Naive thymus-derived CD8-positive, alpha-beta T cell (primary cell): Measurements from ENCODE around the gene CAPZA1. TPM values are rescaled to one million over a fixed set of nuclear protein-coding genes. Genes with fewer than 3 reads are reported as not detected.

Experiments used
- ATAC-seq, 2 donors: fragments of 150-1000 bp; cut with Tn5 transposase in 1 of 2; sonication (Bioruptor Pico), chemical (Tn5 transposase) in 1 of 2; 1 replicate in 1 of 2; 2 replicates in 1 of 2; pipeline ENCODE4 v1.10.0; 2021; ENCODE audit warnings: mild to moderate bottlenecking in 2 of 2, moderate library complexity in 2 of 2
- POLR2A ChIA-PET: fragments of 350-600 bp; sonication (Branson Sonifier 250); formaldehyde crosslinking; loops from one replicate; lab custom pipeline; 2021; ENCODE audit warnings: antibody characterized with exemption; lab: Charles Lee
- DNase-seq, 10 donors: peaks; one replicate each; pipeline versions ENCODE4 v3.0.0 to v3.0.0-alpha.2; 2020 to 2022
- H3K27ac Mint-ChIP-seq, 10 donors: one replicate each; pipeline ENCODE4 v1.8.0; 2020 to 2022; ENCODE audit warnings: mild to moderate bottlenecking in 10 of 10, mixed read lengths in 10 of 10, moderate library complexity in 4 of 10, inconsistent platforms in 1 of 10
- H3K27me3 Mint-ChIP-seq, 5 donors: one replicate each; pipeline ENCODE4 v1.8.0; 2021 to 2022; ENCODE audit warnings: mixed read lengths in 5 of 5
- H3K36me3 Mint-ChIP-seq, 3 donors: one replicate each; pipeline ENCODE4 v1.8.0; 2020 to 2022; ENCODE audit warnings: mixed read lengths in 3 of 3, mild to moderate bottlenecking in 2 of 3, inconsistent platforms in 1 of 3
- H3K4me1 Mint-ChIP-seq, 4 donors: one replicate each; pipeline ENCODE4 v1.8.0; 2021 to 2022; ENCODE audit warnings: mixed read lengths in 4 of 4
- H3K4me3 Mint-ChIP-seq, 10 donors: one replicate each; pipeline ENCODE4 v1.8.0; 2020 to 2022; ENCODE audit warnings: mild to moderate bottlenecking in 10 of 10, mixed read lengths in 10 of 10, moderate library complexity in 6 of 10, inconsistent platforms in 1 of 10
- H3K9me3 Mint-ChIP-seq, 9 donors: one replicate each; pipeline ENCODE4 v1.8.0; 2020 to 2022; ENCODE audit warnings: mixed read lengths in 9 of 9, mild to moderate bottlenecking in 3 of 9, inconsistent platforms in 1 of 9, moderate library complexity in 1 of 9
- polyA plus RNA-seq, 3 donors: library from polyadenylated mRNA; unstranded; fragments of 300-500 nt; fragmentation: Illumina TruSeq; gene quantifications; one replicate each; pipeline ENCODE4 v1.2.3, GENCODE V29; 2021
- total RNA-seq, 8 experiments: library from RNA in 2 of 8; stranded (reverse) in 2 of 8; gene quantifications; one replicate each; pipeline ENCODE4 v1.2.3 and lab custom pipeline; 2021 to 2026

The CAPZA1 gene
- total and polyA plus RNA-seq, 5 experiments from 2014 or later: 100 to 169 (median 126) TPM

- H3K27ac Mint-ChIP-seq: peak within 1 kb of the TSS in 6 of 10 donors; percentile 66 to 82 (median 80)
- no peaks in the 10 kb centered on the region for H3K9me3 Mint-ChIP-seq
- peak in 3 of 10 donors; percentile 31 to 61 (median 35) for DNase-seq
- peaks cover 0 to 2% (median 0%) of the 10 kb centered on the region in 5 donors for H3K27me3 Mint-ChIP-seq
- peak; percentile 13 to 60 for ATAC-seq
- POLR2A ChIA-PET: no interaction called here
- H3K4me3 Mint-ChIP-seq: peak within 1 kb of the TSS; percentile 69 to 88 (median 86)
- H3K4me1 Mint-ChIP-seq: peaks cover 23 to 52% (median 46%) of the 10 kb centered on the region in 4 donors
- H3K36me3 Mint-ChIP-seq: no peaks in the 10 kb centered on the region
Observed at GRCh38 chr1:112706505-112707220, 87.0 kb downstream of the CAPZA1 start, which contains the start of gene RHOC. Gene RHOC (minus strand): TSS chr1:112707127. CDS start chr1:112703799, 3,328 bp downstream.

GRCh38 chr1:112707221-112708001 is 87.8 kb downstream of the CAPZA1 start:
- H3K27ac Mint-ChIP-seq: peak overlapping the region in 5 of 10 donors; percentile 12 to 82 (median 69)
- H3K9me3 Mint-ChIP-seq: no peaks in the 10 kb centered on the region
- peaks cover 16 to 45% (median 38%) of the 10 kb centered on the region in 4 donors for H3K4me1 Mint-ChIP-seq
- POLR2A ChIA-PET: no interaction called here
- peaks cover 0 to 6% (median 4%) of the 10 kb centered on the region in 5 donors for H3K27me3 Mint-ChIP-seq
- ATAC-seq (peak; percentile 58 to 74), DNase-seq (peak; percentile 22 to 72 (median 52))
- no peaks in the 10 kb centered on the region for H3K36me3 Mint-ChIP-seq
- peak overlapping the region; percentile 68 to 88 (median 84) for H3K4me3 Mint-ChIP-seq

DNA sequence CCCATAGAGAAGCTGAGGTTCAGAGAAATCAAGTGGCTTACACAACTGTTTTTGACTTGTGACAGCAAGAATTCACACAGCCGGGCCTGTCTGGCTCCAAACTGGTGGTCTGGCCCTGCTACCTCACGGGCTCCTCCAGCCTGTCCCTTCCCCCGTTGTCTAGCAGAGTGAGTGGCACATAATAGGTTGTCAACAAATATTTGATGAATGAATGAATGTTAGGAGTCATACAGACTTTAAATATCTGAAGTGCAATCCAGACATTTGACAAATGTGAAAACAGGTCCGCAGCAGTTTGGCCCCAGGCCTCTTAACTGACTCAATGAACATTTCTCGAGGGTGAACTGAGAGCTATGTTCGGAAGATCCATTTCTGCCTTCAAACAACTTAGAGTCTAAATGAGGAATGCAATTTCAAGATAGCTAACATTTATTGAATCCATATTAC is 88.4 kb downstream of the CAPZA1 start:
- no peak for DNase-seq
- H3K27ac Mint-ChIP-seq: peak overlapping the region in 2 of 10 donors; percentile 58 to 69
- no peak for ATAC-seq
- POLR2A ChIA-PET: no interaction called here
- H3K36me3 Mint-ChIP-seq: no peaks in the 10 kb centered on the region
- H3K4me1 Mint-ChIP-seq: peaks cover 17 to 39% (median 33%) of the 10 kb centered on the region in 4 donors
- no peaks in the 10 kb centered on the region for H3K9me3 Mint-ChIP-seq
- peaks cover 0 to 10% (median 4%) of the 10 kb centered on the region in 5 donors for H3K27me3 Mint-ChIP-seq
- H3K4me3 Mint-ChIP-seq: peak overlapping the region; percentile 57 to 88 (median 84)

DNA sequence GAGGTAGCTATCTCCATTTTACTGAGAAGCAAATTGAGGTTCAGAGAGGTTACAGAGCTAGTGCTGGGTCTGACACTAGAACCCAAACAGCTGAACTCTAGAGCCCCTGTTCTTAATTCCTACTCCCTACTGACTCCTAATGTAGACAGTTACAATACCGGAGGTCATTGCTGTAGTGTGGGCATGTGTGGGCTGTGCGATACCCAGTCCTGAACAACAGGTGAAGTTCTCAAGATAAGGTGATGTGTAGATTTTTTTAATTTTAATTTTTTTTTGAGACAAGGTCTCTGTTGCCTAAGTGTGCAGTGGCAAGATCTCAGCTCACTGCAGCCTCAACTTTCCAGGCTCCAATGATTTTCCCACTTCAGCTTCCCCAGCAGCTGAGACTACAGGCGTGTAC is 88.9 kb downstream of the CAPZA1 start:
- ATAC-seq: no peak
- Mint-ChIP-seq H3K36me3 (no peaks in the 10 kb centered on the region), H3K27ac (no peak overlapping the region), H3K4me1 (peaks cover 17 to 38% (median 32%) of the 10 kb centered on the region in 4 donors), H3K4me3 (peak overlapping the region in 4 of 10 donors; percentile 57 to 88 (median 86)), H3K27me3 (peaks cover 0 to 11% (median 4%) of the 10 kb centered on the region in 5 donors), H3K9me3 (no peaks in the 10 kb centered on the region)
- DNase-seq: no peak
- POLR2A ChIA-PET: no interaction called here

DNA sequence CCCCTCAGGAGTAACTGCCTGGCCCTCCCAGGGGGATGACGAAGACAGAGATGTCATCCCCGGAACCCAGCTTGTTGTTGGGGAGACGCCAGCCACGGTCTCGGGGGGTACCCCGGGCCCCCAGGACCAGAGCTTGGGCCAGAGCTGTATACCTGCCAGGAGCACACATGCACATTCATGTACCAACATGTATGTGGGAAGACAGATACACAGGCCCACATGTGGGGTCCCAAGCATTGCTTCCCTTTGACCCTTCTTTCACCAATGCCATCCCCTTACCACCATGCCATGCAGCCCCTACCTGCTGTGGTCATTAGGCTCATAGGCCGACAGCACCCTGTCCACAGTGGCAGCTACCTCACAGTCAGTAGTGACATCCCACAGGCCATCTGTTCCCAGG is 90.5 kb downstream of the CAPZA1 start:
- POLR2A ChIA-PET: interaction anchor here (0.6 kb wide), 1 partner anchor 248 kb away, joined by 4 read pairs; no protein-coding TSS in a partner anchor
- Mint-ChIP-seq H3K4me1 (peaks cover 16 to 33% (median 27%) of the 10 kb centered on the region in 4 donors), H3K4me3 (no peak overlapping the region), H3K27ac (no peak overlapping the region), H3K9me3 (no peaks in the 10 kb centered on the region), H3K27me3 (peaks cover 0 to 20% (median 5%) of the 10 kb centered on the region in 5 donors), H3K36me3 (no peaks in the 10 kb centered on the region)
- ATAC-seq (no peak), DNase-seq (no peak)

- Mint-ChIP-seq H3K27ac (no peak overlapping the region), H3K27me3 (peaks cover 0 to 20% (median 5%) of the 10 kb centered on the region in 5 donors), H3K4me3 (no peak overlapping the region), H3K36me3 (no peaks in the 10 kb centered on the region), H3K9me3 (no peaks in the 10 kb centered on the region), H3K4me1 (peaks cover 14 to 31% (median 25%) of the 10 kb centered on the region in 4 donors)
- ATAC-seq: no peak
- POLR2A ChIA-PET: interaction anchor here (0.6 kb wide), 2 partner anchors 170 to 248 kb away, joined by 4 read pairs; no protein-coding TSS in a partner anchor
- peak in 1 of 10 donors; percentile 54 for DNase-seq
Observed at GRCh38 chr1:112710586-112710985, 91.0 kb downstream of the CAPZA1 start.

- Mint-ChIP-seq H3K27ac (no peak overlapping the region), H3K36me3 (no peaks in the 10 kb centered on the region), H3K4me3 (no peak overlapping the region), H3K4me1 (peaks cover 14 to 30% (median 25%) of the 10 kb centered on the region in 4 donors), H3K9me3 (no peaks in the 10 kb centered on the region), H3K27me3 (peaks cover 0 to 20% (median 5%) of the 10 kb centered on the region in 5 donors)
- ATAC-seq: no peak
- DNase-seq: peak in 1 of 10 donors; percentile 18
- POLR2A ChIA-PET: interaction anchor here (0.6 kb wide), 1 partner anchor 170 kb away, joined by 4 read pairs; no protein-coding TSS in a partner anchor
Observed at GRCh38 chr1:112711041-112711440, 91.4 kb downstream of the CAPZA1 start.

GRCh38 chr1:112711670-112712069 is 92.0 kb downstream of the CAPZA1 start:
- H3K36me3 Mint-ChIP-seq: no peaks in the 10 kb centered on the region
- H3K4me1 Mint-ChIP-seq: peaks cover 15 to 34% (median 27%) of the 10 kb centered on the region in 4 donors
- ATAC-seq: no peak
- POLR2A ChIA-PET: no interaction called here
- no peak overlapping the region for H3K4me3 Mint-ChIP-seq
- no peaks in the 10 kb centered on the region for H3K9me3 Mint-ChIP-seq
- peaks cover 0 to 20% (median 5%) of the 10 kb centered on the region in 5 donors for H3K27me3 Mint-ChIP-seq
- peak in 1 of 10 donors; percentile 38 for DNase-seq
- no peak overlapping the region for H3K27ac Mint-ChIP-seq

DNA sequence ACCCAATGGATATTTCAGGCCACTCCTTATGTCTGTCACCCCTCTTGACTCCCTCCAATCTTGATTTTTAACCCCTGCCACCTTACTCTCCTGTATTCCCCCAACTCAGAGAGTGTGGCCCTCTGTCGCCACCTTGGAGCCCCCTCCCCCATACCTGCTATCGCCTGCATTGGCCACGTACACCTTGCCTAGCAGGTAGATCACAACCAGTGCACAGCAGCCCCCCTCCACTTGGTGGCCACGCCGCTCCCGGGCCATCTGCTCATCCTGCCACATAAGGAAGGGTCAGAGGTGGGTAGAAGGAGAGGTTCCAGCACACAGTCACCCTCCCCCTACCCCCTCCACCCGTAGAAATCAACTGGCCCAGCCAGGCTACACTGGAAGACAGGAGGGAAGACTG is 92.6 kb downstream of the CAPZA1 start:
- H3K27ac Mint-ChIP-seq: no peak overlapping the region
- no peaks in the 10 kb centered on the region for H3K36me3 Mint-ChIP-seq
- ATAC-seq: no peak
- H3K27me3 Mint-ChIP-seq: peaks cover 0 to 20% (median 5%) of the 10 kb centered on the region in 5 donors
- POLR2A ChIA-PET: no interaction called here
- H3K9me3 Mint-ChIP-seq: no peaks in the 10 kb centered on the region
- peak in 1 of 10 donors; percentile 31 for DNase-seq
- H3K4me1 Mint-ChIP-seq: peaks cover 15 to 34% (median 27%) of the 10 kb centered on the region in 4 donors
- no peak overlapping the region for H3K4me3 Mint-ChIP-seq

DNA sequence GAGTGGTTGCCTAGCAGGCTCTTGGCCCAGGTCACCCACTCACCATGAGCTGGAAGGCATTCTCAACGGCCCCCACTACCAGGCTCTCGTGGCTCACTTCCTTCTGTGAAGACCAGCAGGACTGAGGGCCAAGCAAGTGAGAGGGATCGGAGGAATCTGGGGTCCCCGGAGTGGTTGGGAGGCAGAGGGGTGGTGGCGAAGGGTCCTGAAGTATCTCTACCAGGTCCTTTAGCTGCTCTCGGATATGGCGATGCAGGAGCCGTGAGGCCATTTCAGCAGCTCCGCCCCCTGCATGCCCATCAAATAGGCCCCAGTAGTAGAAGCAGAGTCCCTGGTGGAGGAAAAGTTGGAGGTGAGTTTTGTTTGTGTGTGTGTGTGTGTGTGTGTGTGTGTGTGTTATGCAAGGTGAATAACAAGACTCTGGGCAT is 93.1 kb downstream of the CAPZA1 start:
- no peaks in the 10 kb centered on the region for H3K9me3 Mint-ChIP-seq
- peak in 1 of 10 donors; percentile 54 for DNase-seq
- POLR2A ChIA-PET: no interaction called here
- H3K27me3 Mint-ChIP-seq: peaks cover 0 to 20% (median 5%) of the 10 kb centered on the region in 5 donors
- H3K27ac Mint-ChIP-seq: peak overlapping the region in 2 of 10 donors; percentile 33 to 37
- ATAC-seq: no peak
- peaks cover 13 to 29% (median 23%) of the 10 kb centered on the region in 4 donors for H3K4me1 Mint-ChIP-seq
- H3K4me3 Mint-ChIP-seq: peak overlapping the region in 2 of 10 donors; percentile 11 to 22
- H3K36me3 Mint-ChIP-seq: no peaks in the 10 kb centered on the region

DNA sequence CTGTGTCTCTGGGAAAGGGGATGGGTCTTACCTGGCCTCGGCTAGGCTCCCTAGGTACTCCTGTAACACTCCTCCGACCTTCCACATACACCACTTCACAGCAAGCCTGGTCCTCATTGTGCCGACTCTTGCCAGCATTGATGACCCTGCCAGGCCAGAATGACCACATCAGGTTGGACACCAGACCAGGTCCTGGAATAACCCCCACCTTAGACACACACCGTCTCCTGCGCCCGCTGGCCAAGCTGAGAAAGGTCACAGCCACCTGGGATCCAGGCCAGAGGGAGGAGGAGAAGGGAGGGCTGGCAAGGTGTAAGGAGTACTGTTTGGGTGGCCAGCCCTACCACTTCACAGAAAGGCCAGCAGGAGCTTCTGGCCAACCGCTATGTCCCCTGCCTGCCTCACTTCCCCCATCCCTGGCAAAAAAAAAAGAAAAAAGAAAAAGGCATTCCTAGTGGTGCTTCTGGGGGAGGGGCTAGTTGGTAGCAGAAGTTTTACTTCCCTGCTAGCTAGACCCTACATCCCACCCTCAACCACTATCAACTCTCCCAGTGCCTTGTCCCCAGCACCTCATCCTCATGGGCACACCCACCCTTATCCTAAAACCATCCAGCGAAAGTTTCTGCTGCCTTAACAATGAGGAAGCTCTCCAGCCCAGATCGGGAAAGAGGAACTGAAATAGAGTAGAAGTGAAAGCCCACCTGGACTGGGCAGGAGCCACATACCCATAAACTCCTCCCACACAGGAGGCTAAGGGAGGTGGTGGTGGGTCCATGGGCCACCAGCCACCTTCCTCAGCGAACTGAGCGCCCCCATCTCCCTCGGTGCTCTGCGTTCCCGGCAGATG is 94.1 kb downstream of the CAPZA1 start:
- no peaks in the 10 kb centered on the region for H3K9me3 Mint-ChIP-seq
- H3K27ac Mint-ChIP-seq: peak overlapping the region in 2 of 10 donors; percentile 7 to 69
- H3K4me1 Mint-ChIP-seq: peaks cover 14 to 28% (median 23%) of the 10 kb centered on the region in 4 donors
- ATAC-seq (no peak), DNase-seq (peak in 1 of 10 donors; percentile 63)
- peak overlapping the region; percentile 60 to 94 (median 80) for H3K4me3 Mint-ChIP-seq
- H3K36me3 Mint-ChIP-seq: no peaks in the 10 kb centered on the region
- H3K27me3 Mint-ChIP-seq: peaks cover 2 to 26% (median 7%) of the 10 kb centered on the region in 5 donors
- POLR2A ChIA-PET: interaction anchor here (0.8 kb wide), 1 partner anchor 212 kb away, joined by 3 read pairs; no protein-coding TSS in a partner anchor
